Fibroblast of villous mesenchyme (primary cell): ENCODE data around the gene NDE1. TPM values are rescaled to one million over a fixed set of nuclear protein-coding genes. Genes with fewer than 3 reads are reported as not detected.
"Not testable (repeated sequence)": the region's sequence is repeated elsewhere in the genome, so short reads cannot be mapped to it uniquely, and the experiment has no call there.

ENCODE experiments used
- DNase-seq: peaks from one replicate; pipeline ENCODE4 v3.0.0-alpha.2; 2010; ENCODE audit warnings: low read depth
- H3K4me3 ChIP-seq: 2 replicates; pipeline ENCODE4 v1.5.1; 2011; ENCODE audit warnings: low read depth, mild to moderate bottlenecking, low read length
- CTCF ChIP-seq: IDR thresholded peaks from 2 replicates; pipeline ENCODE4 v1.5.1; 2012; ENCODE audit warnings: low read depth, mild to moderate bottlenecking, low read length; ENCODE audit not compliant: insufficient read depth
- total RNA-seq: library from RNA; depleted of rRNA; stranded (reverse); fragments of >200 nt; gene quantifications from 2 replicates; pipeline ENCODE4 v1.2.3, GENCODE V29; 2012

Gene NDE1
- total RNA-seq, 1 donor = 43.2 TPM

- DNase-seq = no peak
- no peak for TF ChIP-seq CTCF
Observed at GRCh38 chr16:15654591-15654990, 4.5 kb downstream of the NDE1 start.

GRCh38 chr16:15655561-15655960 is 5.5 kb downstream of the NDE1 start:
- H3K4me3 ChIP-seq, DNase-seq: not testable (repeated sequence)

More at GRCh38 chr16:15654591-15654990, 4.5 kb downstream of the NDE1 start:
- no peak overlapping the region for H3K4me3 ChIP-seq

GRCh38 chr16:15658149-15658548 is 8.1 kb downstream of the NDE1 start:
- TF ChIP-seq CTCF = no peak
- DNase-seq = no peak

GRCh38 chr16:15658556-15658955 is 8.5 kb downstream of the NDE1 start:
- TF ChIP-seq CTCF = no peak
- no peak for DNase-seq
- no peak overlapping the region for H3K4me3 ChIP-seq

More at GRCh38 chr16:15658149-15658548, 8.1 kb downstream of the NDE1 start:
- H3K4me3 ChIP-seq = no peak overlapping the region

GRCh38 chr16:15660203-15660601 is 10.2 kb downstream of the NDE1 start:
- no peak overlapping the region for H3K4me3 ChIP-seq
- DNase-seq = no peak
- no peak for TF ChIP-seq CTCF

GRCh38 chr16:15665107-15665506 is 15.1 kb downstream of the NDE1 start:
- no peak for TF ChIP-seq CTCF
- DNase-seq = no peak
- no peak overlapping the region for H3K4me3 ChIP-seq

- no peak for TF ChIP-seq CTCF
- no peak for DNase-seq
Observed at GRCh38 chr16:15667091-15667742, 17.2 kb downstream of the NDE1 start.

More at GRCh38 chr16:15667091-15667742, 17.2 kb downstream of the NDE1 start:
- H3K4me3 ChIP-seq = no peak overlapping the region
